Activated CD8-positive, alpha-beta T cell treated with anti-CD3 and anti-CD28 coated beads for 36 hours (primary cell): ENCODE data around the gene ABCA7. TPM values are rescaled to one million over a fixed set of nuclear protein-coding genes. Genes with fewer than 3 reads are reported as not detected.

Experiments
- ATAC-seq: fragments of 200-7000 bp; cut with Tn5 transposase; one replicate; pipeline ENCODE4 v1.10.0; 2021; ENCODE audit warnings: mild to moderate bottlenecking, moderate library complexity
- CTCF ChIA-PET: fragments of 350-600 bp; sonication (Branson Sonifier 250); formaldehyde crosslinking; loops from one replicate; lab custom pipeline; 2021; ENCODE audit warnings: antibody characterized with exemption; lab: Charles Lee
- POLR2A ChIA-PET: fragments of 350-600 bp; sonication (Branson Sonifier 250); formaldehyde crosslinking; loops from one replicate; lab custom pipeline; 2021; ENCODE audit warnings: antibody characterized with exemption; lab: Charles Lee
- DNase-seq: peaks from one replicate; pipeline ENCODE4 v3.0.0-alpha.2; 2020
- H3K27ac Mint-ChIP-seq: one replicate; pipeline ENCODE4 v1.8.0; 2021; ENCODE audit warnings: mild to moderate bottlenecking, mixed read lengths
- H3K27me3 Mint-ChIP-seq: one replicate; pipeline ENCODE4 v1.8.0; 2021; ENCODE audit warnings: mixed read lengths
- H3K36me3 Mint-ChIP-seq: one replicate; pipeline ENCODE4 v1.8.0; 2021; ENCODE audit warnings: low read depth, mixed read lengths
- H3K4me1 Mint-ChIP-seq: one replicate; pipeline ENCODE4 v1.8.0; 2021; ENCODE audit warnings: low read depth, mixed read lengths
- H3K4me3 Mint-ChIP-seq: one replicate; pipeline ENCODE4 v1.8.0; 2021; ENCODE audit warnings: mild to moderate bottlenecking, moderate library complexity, mixed read lengths
- H3K9me3 Mint-ChIP-seq: one replicate; pipeline ENCODE4 v1.8.0; 2021; ENCODE audit warnings: mixed read lengths
- CTCF ChIP-seq: fragments of 200-600 bp; IDR thresholded peaks from one replicate; pipeline ENCODE4 v1.8.0; 2022; ENCODE audit warnings: antibody characterized with exemption, mild to moderate bottlenecking
- intact Hi-C: fragments of 100-400 bp; cut with micrococcal nuclease; formaldehyde crosslinking; loops from one replicate; pipeline ENCODE4 v1.10.0; 2022
- total RNA-seq, 2 experiments: library from RNA; stranded (reverse); gene quantifications; one replicate each; pipeline ENCODE4 v1.2.3, GENCODE V29; 2021

The ABCA7 gene
- total RNA-seq, 2 experiments from 2014 or later, result 14.0 to 14.6 TPM

- no peak for TF ChIP-seq CTCF
- H3K9me3 Mint-ChIP-seq, result no peaks in the 10 kb centered on the region
- H3K36me3 Mint-ChIP-seq, result peaks cover 11% of the 10 kb centered on the region
- ATAC-seq (no peak), DNase-seq (no peak)
- intact Hi-C loops, result loop anchor here (10.0 kb wide), 1 partner anchor 138 kb away; the partner anchor contains the start of genes ATP5F1D and MIDN
- H3K27me3 Mint-ChIP-seq, result no peaks in the 10 kb centered on the region
- ChIA-PET CTCF (no interaction called here), POLR2A (interaction anchor here (0.6 to 1.6 kb wide), 6 partner anchors 13 to 133 kb away, joined by 3 to 4 read pairs (median 3); no protein-coding TSS in a partner anchor)
- H3K27ac Mint-ChIP-seq, result no peak overlapping the region
- peaks cover 22% of the 10 kb centered on the region for H3K4me1 Mint-ChIP-seq
- H3K4me3 Mint-ChIP-seq, result no peak overlapping the region
Observed at GRCh38 chr19:1106841-1107660, 67.1 kb downstream of the ABCA7 start.

GRCh38 chr19:1107661-1108261 is 67.9 kb downstream of the ABCA7 start:
- ATAC-seq, result no peak
- ChIA-PET CTCF (no interaction called here), POLR2A (interaction anchor here (1.5 to 1.6 kb wide), 2 partner anchors 13 to 133 kb away, joined by 3 to 4 read pairs; no protein-coding TSS in a partner anchor)
- no peak overlapping the region for H3K4me3 Mint-ChIP-seq
- H3K27ac Mint-ChIP-seq, result no peak overlapping the region
- H3K4me1 Mint-ChIP-seq, result peaks cover 15% of the 10 kb centered on the region
- DNase-seq, result no peak
- H3K9me3 Mint-ChIP-seq, result no peaks in the 10 kb centered on the region
- no peaks in the 10 kb centered on the region for H3K27me3 Mint-ChIP-seq
- TF ChIP-seq CTCF, result no peak
- peaks cover 11% of the 10 kb centered on the region for H3K36me3 Mint-ChIP-seq
- intact Hi-C loops, result loop anchor here (10.0 kb wide), 1 partner anchor 137 kb away; the partner anchor contains the start of genes ATP5F1D and MIDN

- peaks cover 12% of the 10 kb centered on the region for H3K4me1 Mint-ChIP-seq
- peaks cover 11% of the 10 kb centered on the region for H3K36me3 Mint-ChIP-seq
- DNase-seq, result no peak
- no peak for TF ChIP-seq CTCF
- ChIA-PET POLR2A (interaction anchor here (1.0 to 1.6 kb wide), 2 partner anchors 13 to 14 kb away, joined by 4 read pairs; no protein-coding TSS in a partner anchor), CTCF (no interaction called here)
- H3K27ac Mint-ChIP-seq, result no peak overlapping the region
- H3K27me3 Mint-ChIP-seq, result no peaks in the 10 kb centered on the region
- intact Hi-C loops, result loop anchor here (10.0 kb wide), 1 partner anchor 136 kb away; the partner anchor contains the start of genes ATP5F1D and MIDN
- no peak for ATAC-seq
- no peaks in the 10 kb centered on the region for H3K9me3 Mint-ChIP-seq
- H3K4me3 Mint-ChIP-seq, result no peak overlapping the region
Observed at GRCh38 chr19:1108291-1109031, 68.6 kb downstream of the ABCA7 start.

- H3K27ac Mint-ChIP-seq, result no peak overlapping the region
- no peaks in the 10 kb centered on the region for H3K27me3 Mint-ChIP-seq
- no peak for TF ChIP-seq CTCF
- H3K4me3 Mint-ChIP-seq, result no peak overlapping the region
- peaks cover 11% of the 10 kb centered on the region for H3K36me3 Mint-ChIP-seq
- peaks cover 14% of the 10 kb centered on the region for H3K4me1 Mint-ChIP-seq
- ChIA-PET CTCF (no interaction called here), POLR2A (interaction anchor here (1.0 kb wide), 1 partner anchor 15 kb away, joined by 4 read pairs; no protein-coding TSS in a partner anchor)
- intact Hi-C loops, result loop anchor here (10.0 kb wide), 1 partner anchor 136 kb away; the partner anchor contains the start of genes ATP5F1D and MIDN
- no peak for ATAC-seq
- DNase-seq, result no peak
- no peaks in the 10 kb centered on the region for H3K9me3 Mint-ChIP-seq
Observed at GRCh38 chr19:1109032-1109551, 69.2 kb downstream of the ABCA7 start.
